Vagina (tissue), 2 donors: ENCODE measurements around the gene HHATL. TPM values are rescaled to one million over a fixed set of nuclear protein-coding genes. Genes with fewer than 3 reads are reported as not detected.

Experiments used
- DNase-seq, 2 donors: peaks; one replicate each; pipeline ENCODE4 v3.0.0-alpha.2; 2017; ENCODE audit errors: extremely low spot score in 2 of 2
- H3K27ac ChIP-seq: fragments of 200-600 bp; sonication (generic); one replicate; pipeline ENCODE4 v1.5.1; 2019
- H3K27me3 ChIP-seq: fragments of 200-600 bp; sonication (generic); one replicate; pipeline ENCODE4 v1.5.1; 2019
- H3K36me3 ChIP-seq, 2 donors: fragments of 200-600 bp; sonication (generic); one replicate each; pipeline ENCODE4 v1.5.1; 2017 to 2019
- H3K4me1 ChIP-seq: fragments of 200-600 bp; sonication (generic); one replicate; pipeline ENCODE4 v1.5.1; 2019
- H3K4me3 ChIP-seq, 2 donors: fragments of 200-600 bp; sonication (generic); 1 replicate in 1 of 2; 2 replicates in 1 of 2; pipeline ENCODE4 v1.5.1; 2016 to 2019
- H3K9me3 ChIP-seq: fragments of 200-600 bp; sonication (generic); one replicate; pipeline ENCODE4 v1.5.1; 2019
- CTCF ChIP-seq, 3 experiments: fragments of 450-650 bp in 2 of 3; fragments of 200-600 bp in 1 of 3; sonication (generic) in 1 of 3; IDR thresholded peaks; one replicate each; pipeline ENCODE4 v1.5.1; 2017 to 2019; ENCODE audit warnings: antibody characterized with exemption in 3 of 3, mild to moderate bottlenecking in 2 of 3, moderate library complexity in 2 of 3
- POLR2A ChIP-seq, 2 donors: fragments of 450-650 bp; IDR thresholded peaks; one replicate each; pipeline ENCODE4 v1.6.1; 2017; ENCODE audit warnings: antibody characterized with exemption in 2 of 2, mild to moderate bottlenecking in 2 of 2, moderate library complexity in 2 of 2
- POLR2AphosphoS5 ChIP-seq, 2 donors: sonication (generic); formaldehyde crosslinking; IDR thresholded peaks; one replicate each; pipeline ENCODE4 v1.9.0; 2017; ENCODE audit warnings: antibody characterized with exemption in 2 of 2, mild to moderate bottlenecking in 2 of 2, low read depth in 1 of 2; ENCODE audit not compliant: insufficient read depth in 1 of 2
- intact Hi-C: fragments of 100-400 bp; cut with DNase I; formaldehyde crosslinking; loops from one replicate; pipeline ENCODE4 v1.15.1; 2023
- total RNA-seq: library from RNA; depleted of rRNA; stranded (reverse); fragments of >200 nt; gene quantifications from one replicate; pipeline ENCODE4 v1.2.3, GENCODE V29; 2016

Gene HHATL
- total RNA-seq, 1 donor from 2014 or later = not detected

- Histone ChIP-seq H3K36me3 (peaks cover 0 to 7% of the 10 kb centered on the region in 2 donors), H3K27me3 (no peaks in the 10 kb centered on the region), H3K4me3 (no peak overlapping the region), H3K27ac (peak overlapping the region; percentile 96), H3K4me1 (peaks cover 52% of the 10 kb centered on the region), H3K9me3 (no peaks in the 10 kb centered on the region)
- peak in 1 of 2 donors; percentile 84 for DNase-seq
- intact Hi-C loops = no loop called here
- no peak for TF ChIP-seq CTCF (IDR thresholded peaks at IDR 0.05)
- no peak for TF ChIP-seq POLR2A (IDR thresholded peaks at IDR 0.05)
- TF ChIP-seq POLR2AphosphoS5 (IDR thresholded peaks at IDR 0.05; ENCODE audit: insufficient read depth in 1 of 2, low read depth in 1 of 2) = no peak
Observed at GRCh38 chr3:42658091-42658770, 44.4 kb downstream of the HHATL start.

GRCh38 chr3:42657675-42658074 is 44.9 kb downstream of the HHATL start:
- H3K4me3 ChIP-seq = no peak overlapping the region
- DNase-seq = no peak
- peaks cover 0 to 7% of the 10 kb centered on the region in 2 donors for H3K36me3 ChIP-seq
- no peaks in the 10 kb centered on the region for H3K9me3 ChIP-seq
- no peaks in the 10 kb centered on the region for H3K27me3 ChIP-seq
- peaks cover 57% of the 10 kb centered on the region for H3K4me1 ChIP-seq
- intact Hi-C loops = no loop called here
- TF ChIP-seq POLR2A (IDR thresholded peaks at IDR 0.05) = no peak
- no peak for TF ChIP-seq POLR2AphosphoS5 (IDR thresholded peaks at IDR 0.05; ENCODE audit: insufficient read depth in 1 of 2, low read depth in 1 of 2)
- no peak for TF ChIP-seq CTCF (IDR thresholded peaks at IDR 0.05)
- peak overlapping the region; percentile 96 for H3K27ac ChIP-seq

GRCh38 chr3:42656680-42657610 is 45.7 kb downstream of the HHATL start:
- TF ChIP-seq POLR2A (IDR thresholded peaks at IDR 0.05) (no peak), POLR2AphosphoS5 (IDR thresholded peaks at IDR 0.05; ENCODE audit: insufficient read depth in 1 of 2, low read depth in 1 of 2) (no peak), CTCF (IDR thresholded peaks at IDR 0.05) (no peak)
- Histone ChIP-seq H3K4me3 (no peak overlapping the region), H3K36me3 (peaks cover 0 to 7% of the 10 kb centered on the region in 2 donors), H3K9me3 (no peaks in the 10 kb centered on the region), H3K27ac (peak overlapping the region; percentile 96), H3K27me3 (no peaks in the 10 kb centered on the region), H3K4me1 (peaks cover 64% of the 10 kb centered on the region)
- DNase-seq = peak in 1 of 2 donors; percentile 87
- intact Hi-C loops = no loop called here

- Histone ChIP-seq H3K4me1 (peaks cover 73% of the 10 kb centered on the region), H3K9me3 (no peaks in the 10 kb centered on the region), H3K27me3 (no peaks in the 10 kb centered on the region), H3K36me3 (peaks cover 0 to 7% of the 10 kb centered on the region in 2 donors), H3K27ac (peak overlapping the region; percentile 96), H3K4me3 (peak overlapping the region in 1 of 2 donors; percentile 98)
- intact Hi-C loops = loop anchor here (2.0 kb wide), 1 partner anchor 65 kb away; the partner anchor contains the start of gene SS18L2
- DNase-seq = peak in 1 of 2 donors; percentile 84
- TF ChIP-seq POLR2AphosphoS5 (IDR thresholded peaks at IDR 0.05; ENCODE audit: insufficient read depth in 1 of 2, low read depth in 1 of 2) = no peak
- no peak for TF ChIP-seq POLR2A (IDR thresholded peaks at IDR 0.05)
- no peak for TF ChIP-seq CTCF (IDR thresholded peaks at IDR 0.05)
Observed at GRCh38 chr3:42655980-42656679, 46.5 kb downstream of the HHATL start.
